Stimulated activated CD8-positive, alpha-beta memory T cell treated with anti-CD3 and anti-CD28 coated beads, Interleukin-2, amount 100 ng/mL, for 1 hour (primary cell): ENCODE results near the gene ZNF771.

ENCODE experiments used
- DNase-seq, 2 donors: peaks; one replicate each; pipeline ENCODE4 v3.0.0-alpha.2; 2020; ENCODE audit warnings: low read depth in 2 of 2

ZNF771 gene

DNA sequence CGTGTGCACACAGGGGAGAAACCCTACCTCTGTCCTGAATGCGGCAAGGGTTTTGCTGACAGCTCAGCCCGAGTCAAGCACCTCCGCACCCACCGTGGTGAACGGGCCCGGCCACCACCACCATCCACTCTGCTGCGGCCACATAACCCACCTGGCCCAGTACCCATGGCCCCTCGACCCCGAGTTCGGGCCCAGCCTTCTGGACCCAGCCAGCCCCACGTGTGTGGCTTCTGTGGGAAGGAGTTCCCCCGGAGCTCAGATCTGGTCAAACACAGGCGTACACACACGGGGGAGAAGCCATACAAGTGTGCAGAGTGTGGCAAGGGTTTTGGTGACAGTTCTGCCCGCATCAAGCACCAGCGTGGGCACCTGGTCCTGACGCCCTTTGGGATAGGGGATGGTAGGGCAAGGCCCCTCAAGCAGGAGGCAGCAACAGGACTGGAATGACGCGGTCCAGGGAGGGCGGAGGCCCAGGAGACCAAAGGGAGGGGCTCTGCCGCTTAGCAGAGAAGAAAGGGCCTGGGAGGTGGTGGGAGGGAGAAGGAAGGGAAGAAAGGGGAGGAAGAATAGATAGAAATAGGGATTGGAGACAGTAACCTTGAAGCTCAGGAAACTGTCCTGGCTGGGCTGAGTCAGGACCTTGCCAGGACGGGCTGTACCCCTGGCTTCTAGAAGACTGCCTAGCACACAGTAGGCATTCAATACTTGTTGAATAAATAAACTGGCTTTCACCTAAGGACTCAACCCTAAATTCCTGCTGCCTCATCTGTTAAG, 8.6 kb upstream of the ZNF771 start:
- no peak for DNase-seq

DNA sequence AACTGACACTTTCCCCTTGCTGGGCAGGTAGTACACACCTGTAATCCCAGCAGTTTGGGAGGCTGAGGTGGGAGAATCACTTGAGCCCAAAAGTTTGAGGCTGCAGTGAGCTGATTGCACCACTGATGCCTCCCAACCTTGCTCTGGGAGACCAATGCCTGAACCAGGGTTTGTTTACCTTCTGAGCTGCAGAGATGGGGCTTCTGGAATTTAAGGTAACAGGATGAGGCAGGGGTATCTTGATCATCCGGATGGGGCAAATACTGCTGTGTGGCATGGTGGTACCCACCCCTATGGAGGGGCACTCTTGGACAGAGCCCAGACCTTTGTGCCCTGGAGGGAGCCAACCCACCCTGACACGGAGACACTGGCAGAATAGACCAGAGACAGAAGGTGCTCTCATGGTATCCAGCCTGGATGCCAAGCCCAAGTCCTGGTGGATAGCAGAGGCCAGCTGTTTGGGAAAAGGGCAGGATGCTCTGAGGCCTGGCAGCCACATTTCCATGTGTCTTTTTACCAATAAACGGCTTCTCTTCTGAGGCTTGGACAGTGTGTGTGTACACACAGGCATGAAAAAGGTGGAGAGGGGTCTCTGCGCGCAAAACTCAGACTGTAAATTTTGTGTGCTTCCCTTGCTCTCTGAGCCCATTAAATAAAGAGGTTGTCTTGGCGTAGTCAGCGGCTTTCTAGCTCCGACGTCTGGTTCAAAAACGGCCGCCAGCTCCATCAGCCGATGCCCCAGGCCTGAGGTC, 7.8 kb upstream of the ZNF771 start:
- no peak for DNase-seq

DNA sequence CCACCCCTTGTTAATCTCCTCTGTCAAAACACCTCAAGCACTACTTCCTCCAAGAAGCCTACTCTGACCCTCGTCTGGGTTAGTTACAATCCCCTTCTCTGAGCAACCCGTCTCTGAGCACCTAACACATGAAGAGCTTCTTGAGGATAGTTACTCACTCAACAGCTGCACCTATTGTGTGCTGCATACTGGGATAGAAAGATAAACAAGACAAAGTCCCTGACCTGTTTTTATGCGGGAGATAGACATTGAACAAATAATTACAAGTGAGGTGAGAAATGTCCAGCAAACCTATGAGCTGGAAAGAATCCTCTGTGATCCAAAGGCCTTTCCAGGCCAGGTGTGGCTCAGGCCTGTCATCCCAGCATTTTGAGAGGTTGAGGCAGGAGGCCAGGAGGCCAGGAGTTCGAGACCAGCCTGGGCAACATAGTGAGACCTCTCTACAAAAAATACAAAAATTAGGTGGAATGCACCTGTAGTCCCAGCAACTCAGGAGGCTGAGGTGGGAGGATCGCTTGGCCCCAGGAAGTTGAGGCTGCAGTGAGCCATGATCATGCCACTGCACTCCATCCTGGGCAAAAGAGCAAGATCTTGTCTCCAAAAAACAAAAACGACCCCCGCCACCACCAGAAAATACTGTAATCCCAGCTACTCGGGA, 5.5 kb upstream of the ZNF771 start:
- DNase-seq, result no peak

DNA sequence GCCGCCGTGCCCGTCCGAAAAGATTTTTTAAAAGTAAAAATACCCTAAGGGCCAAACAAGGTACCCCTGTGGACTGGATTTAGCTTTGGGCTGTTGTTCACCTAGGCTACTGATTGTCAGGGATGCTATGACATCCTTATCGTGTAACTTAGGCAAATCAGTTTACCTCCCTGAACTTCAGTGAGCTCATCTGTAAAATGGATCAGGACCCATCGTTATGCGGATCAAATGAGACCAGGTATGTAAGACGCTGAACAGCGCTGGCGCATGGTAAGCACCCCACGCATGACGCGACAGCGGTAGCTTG, 658 bp upstream of the ZNF771 start:
- DNase-seq, result no peak

DNA sequence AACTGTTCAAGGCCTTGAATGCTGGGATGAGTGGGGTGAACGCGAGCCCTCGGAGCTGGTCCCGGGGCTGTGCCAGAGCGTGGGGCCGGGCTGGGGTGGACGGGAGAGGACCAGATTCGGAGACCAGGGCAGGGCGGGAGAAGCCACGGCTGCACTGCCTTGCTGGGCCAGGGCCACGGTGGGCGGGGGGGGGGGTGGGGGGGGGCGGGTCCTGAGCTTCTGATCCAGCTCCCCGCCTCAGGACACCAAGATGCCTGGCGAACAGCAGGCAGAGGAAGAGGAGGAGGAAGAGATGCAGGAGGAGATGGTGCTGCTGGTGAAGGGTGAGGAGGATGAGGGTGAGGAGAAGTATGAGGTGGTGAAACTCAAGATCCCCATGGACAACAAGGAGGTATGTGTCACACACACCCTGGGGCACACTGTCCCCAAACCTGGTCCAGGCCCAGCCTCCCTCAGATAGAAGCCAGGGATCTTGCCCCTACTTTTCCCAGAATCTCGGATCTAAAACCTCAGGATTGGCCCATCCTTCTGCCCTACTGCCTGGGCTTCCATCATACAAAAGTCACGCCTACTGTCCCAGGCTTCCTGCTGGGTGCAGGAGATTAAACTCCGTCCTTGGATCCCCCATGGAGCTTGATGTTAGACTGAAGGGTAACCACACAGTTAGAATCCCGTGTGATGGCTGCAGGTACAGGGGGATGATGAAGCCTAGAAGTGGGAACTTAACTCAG, 563 bp downstream of the ZNF771 start:
- DNase-seq, result no peak

DNA sequence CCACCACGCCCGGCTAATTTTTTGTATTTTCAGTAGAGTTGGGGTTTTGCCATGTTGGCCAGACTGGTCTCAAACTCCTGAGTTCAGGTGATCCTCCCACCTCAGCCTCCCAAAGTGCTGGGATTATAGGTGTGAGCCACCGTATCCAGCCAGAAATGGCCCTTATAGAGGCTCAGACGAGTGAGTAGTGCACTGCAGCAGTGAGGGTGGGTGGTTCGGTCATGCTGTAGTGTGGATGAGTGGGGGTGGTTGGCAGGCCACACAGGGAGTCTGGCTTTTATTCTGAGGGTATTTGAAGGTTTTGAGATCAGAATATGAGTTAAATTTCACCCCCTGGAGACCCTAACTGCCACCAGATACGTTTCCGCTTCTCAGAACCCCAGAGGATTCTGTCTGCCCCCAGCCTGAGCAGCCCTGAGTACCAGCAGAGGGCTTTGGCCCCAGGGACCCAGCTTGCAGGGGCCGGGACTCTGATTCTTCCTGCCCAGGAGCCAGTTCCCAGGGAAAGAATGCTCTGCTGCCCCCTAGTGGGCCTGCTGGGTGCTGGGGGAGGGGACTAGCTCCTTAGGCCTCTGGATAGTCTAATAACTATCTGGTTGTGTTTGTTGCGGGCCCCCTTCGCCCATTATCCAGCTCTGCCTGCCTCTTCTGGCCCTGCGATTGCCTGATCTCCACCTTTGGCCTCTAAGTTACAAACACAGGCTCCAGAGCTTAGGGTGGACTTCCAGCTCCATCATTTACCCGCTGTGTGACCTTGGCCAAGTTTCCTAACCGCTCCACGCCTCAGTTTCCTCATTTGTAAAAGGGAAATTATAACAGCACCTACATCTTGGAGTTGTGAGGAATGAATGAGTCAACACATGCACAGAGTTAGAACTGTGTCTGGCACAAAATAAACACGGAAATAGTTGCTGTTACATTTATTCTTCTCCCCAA, 2.0 kb downstream of the ZNF771 start:
- DNase-seq, result peak; percentile 87 to 88

DNA sequence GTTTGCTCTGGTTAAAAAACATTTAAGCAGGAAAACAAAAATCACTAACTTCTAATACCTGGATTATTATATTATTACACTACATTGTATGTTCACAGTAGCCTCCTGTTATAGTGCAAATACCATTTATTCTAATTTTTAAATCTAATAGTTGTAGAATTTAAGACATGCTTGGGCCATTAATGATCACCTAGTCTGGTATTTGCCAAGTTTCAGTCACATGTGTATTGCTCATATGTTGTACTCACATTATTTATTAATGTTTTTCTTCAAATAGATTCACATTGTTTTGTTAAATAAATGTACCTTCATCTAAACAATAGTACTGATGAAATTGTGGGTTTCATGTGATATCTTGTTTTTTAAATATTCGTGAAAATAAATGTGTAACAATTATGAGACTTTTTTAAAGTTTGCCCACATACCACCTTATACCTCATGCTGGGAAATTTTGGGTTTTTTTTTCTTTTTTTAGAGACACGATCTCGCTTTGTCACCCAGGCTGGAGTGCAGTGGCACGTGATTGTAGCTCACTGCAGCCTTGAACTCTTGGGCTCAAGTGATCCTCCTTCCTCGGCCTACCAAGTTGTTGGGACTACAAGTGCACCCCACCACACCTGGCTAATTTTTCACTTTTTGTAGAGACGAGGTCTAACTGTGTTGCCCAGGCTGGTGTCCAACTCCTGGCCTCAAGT, 5.9 kb downstream of the ZNF771 start:
- no peak for DNase-seq

DNA sequence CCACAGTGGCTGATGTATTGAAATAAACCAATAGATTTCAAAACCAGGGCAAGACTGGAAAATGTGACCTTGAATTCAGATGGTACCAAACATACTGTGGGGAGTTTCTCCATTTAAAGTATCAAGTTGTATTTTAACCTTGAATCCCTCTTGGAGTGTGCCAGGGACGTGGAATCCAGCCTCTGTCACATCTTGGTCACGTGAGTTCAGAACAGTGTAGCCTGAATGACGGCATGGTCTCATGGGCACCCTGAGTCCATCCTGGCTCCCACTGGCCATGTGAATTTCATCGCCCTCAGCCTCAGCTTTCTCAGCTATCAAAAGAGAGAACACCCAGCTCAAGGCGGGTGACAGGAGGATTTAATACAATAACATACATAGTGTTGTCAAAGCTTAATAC, 6.8 kb downstream of the ZNF771 start:
- no peak for DNase-seq

DNA sequence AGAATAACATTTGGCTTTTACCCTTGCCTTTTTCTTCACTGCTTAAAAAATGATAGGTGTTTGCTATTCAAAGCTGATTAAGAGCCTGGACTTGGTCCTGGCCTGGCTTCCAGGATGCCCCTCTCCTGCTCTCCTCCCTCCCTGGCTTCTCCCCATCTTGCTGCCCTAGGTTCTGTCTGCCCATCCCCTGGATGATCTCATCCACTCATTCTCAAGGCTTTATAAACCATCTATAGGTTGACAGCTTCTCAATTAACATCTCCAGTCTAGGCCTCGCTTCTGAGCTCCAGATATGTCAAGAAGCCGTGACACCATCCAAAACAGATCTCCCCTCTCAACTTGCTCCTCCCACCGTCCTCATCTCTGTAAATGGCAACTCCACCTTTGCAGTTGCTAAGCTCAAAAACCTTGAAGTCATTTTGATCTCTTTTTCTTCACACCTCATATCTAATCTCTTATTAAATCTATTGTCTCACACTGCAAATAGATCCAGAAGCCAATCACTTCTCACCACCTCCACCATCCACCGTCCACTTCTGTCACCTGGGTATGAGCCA, 8.7 kb downstream of the ZNF771 start:
- no peak for DNase-seq

DNA sequence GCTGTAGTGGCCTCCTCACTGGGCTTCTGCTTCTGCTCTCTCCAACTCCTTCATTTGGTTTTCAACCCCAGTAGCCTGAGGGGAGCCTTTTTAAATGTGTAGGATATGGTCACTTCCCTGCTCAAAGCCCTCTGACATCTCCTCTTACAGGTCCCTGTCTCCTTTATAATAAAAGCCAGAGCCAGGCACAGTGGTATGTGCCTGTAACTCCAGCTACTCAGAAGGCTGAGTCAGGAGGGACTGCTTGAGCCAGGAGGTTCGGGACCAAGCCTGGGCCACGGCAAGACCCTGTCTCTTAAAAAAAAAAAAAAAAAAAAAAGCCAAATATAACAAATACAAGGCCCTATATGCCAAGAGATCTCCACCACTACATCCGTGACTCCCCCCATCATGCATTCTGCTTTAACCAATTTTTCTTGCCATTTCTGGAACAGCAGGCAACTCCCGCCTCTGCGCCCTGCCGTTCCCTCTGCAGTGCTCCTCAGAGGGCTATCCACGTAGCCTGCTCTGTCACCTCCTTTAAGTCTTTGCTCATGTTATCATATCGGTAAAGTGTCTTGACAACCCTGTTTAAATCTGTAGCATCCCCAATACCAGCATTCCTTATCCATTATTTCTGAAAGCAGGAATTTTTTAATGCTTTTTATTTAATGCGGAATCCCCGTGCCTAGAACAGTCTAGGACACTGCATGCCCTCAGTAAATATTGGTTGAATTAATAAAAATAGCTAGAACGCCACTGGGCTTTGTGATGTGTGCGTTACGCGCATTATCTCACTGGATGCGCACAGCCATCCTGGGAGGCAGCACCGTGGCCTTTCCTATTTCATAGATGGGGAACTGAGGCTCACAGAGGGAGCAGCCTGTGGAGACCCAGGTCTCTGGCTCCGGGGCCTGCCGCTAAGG, 9.5 kb downstream of the ZNF771 start:
- DNase-seq, result no peak

DNA sequence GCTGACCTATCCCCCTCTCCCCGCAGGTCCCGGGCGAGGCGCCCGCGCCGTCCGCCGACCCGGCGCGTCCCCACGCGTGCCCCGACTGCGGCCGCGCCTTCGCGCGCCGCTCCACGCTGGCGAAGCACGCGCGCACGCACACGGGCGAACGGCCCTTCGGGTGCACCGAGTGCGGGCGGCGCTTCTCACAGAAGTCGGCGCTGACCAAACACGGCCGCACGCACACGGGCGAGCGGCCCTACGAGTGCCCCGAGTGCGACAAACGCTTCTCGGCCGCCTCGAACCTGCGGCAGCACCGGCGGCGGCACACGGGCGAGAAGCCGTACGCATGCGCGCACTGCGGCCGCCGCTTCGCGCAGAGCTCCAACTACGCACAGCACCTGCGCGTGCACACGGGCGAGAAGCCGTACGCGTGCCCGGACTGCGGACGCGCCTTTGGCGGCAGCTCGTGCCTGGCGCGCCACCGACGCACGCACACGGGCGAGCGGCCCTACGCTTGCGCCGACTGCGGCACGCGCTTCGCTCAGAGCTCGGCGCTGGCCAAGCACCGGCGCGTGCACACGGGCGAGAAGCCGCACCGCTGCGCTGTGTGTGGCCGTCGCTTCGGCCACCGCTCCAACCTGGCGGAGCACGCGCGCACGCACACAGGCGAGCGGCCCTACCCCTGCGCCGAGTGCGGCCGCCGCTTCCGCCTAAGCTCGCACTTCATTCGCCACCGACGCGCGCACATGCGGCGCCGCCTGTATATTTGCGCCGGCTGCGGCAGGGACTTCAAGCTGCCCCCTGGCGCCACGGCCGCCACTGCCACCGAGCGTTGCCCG, 10.3 kb downstream of the ZNF771 start:
- peak; percentile 75 to 80 for DNase-seq

DNA sequence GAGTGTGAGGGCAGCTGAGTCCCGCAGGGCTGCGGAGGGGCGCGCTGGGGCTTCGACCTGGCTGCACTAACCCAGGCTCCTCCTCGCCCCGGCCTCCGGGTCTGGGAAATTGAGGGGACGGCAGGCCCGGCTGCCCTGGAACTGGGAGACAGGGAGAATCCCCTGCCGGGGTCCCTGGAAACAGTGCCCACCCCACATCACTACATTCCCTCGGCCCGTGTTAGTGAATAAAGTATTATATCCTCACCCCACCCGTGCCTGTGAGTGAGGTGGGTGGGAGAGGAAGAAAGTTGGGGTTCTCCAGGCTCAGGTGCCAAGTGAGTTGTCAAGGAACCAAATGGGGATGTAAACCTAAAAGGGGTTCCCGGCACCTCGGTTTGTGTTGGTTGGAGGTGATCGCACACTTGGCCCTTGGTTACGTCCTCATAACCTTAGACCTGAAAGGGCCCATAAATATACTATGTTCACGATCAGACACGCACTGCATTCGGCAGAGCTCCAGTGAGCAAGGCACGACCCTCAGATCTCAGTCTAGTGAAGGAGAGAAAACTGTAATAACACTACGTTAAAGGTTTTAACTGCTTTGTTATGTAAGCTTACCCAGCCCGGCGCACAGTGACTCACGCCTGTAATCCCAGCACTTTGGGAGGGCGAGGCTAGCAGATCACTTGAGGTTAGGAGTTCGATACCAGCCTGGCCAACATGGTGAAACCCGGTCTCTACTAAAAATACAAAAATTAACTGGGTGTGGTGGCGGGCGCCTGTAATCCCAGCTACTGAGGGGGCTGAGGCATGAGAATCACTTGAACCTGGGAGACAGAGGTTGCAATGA, 11.2 kb downstream of the ZNF771 start:
- no peak for DNase-seq

DNA sequence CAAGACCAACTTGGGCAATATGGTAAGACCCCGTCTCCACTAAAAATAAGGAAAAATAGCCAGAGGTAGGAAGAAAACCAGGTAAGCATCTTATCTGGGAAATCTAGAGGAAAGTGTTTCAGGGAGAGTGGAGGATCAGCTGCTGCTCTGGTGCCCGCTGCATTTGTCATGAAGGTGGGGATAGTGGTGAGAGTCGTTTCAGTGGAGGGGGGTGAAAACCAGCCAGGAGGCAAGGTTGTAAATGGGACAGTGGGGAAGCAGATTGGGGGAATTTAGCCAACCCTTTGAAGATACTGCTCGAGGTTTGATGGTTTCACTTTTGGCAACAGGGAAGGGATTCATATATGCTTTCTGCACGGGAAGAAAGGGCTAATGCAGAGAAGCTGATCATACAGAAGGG, 13.6 kb downstream of the ZNF771 start:
- no peak for DNase-seq

DNA sequence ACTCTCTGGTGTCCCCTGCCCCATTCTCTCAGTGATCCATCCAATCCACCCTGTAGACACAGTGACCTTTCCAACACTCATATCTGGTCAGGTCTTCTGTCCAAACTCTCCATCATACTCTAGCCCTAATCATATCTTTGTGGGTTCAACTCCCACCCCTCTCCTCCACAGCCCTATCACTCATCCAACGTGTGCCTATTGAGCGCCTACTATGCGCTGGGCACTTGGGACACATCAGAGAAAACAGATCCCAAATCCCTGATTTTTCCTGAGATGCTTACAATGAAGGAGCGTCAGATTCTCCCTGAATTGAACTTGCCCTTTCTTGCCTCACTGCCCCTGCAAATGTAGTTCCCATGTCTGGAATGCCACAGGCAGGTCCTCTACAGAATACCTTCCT, 20.6 kb downstream of the ZNF771 start:
- DNase-seq, result no peak

DNA sequence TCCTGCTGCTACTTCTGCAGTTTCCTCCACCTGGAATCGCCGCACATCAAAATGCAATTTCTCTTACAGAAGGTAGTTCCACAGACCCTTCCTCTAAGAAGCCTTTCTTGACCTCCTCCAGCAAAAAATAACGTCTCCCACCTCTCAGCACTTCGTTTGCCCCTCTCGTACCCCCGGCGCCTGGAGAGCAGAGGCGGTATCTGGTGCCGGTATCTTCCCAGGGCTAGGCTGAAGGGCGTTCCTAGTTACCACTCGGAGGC, 21.9 kb downstream of the ZNF771 start:
- DNase-seq, result no peak

DNA sequence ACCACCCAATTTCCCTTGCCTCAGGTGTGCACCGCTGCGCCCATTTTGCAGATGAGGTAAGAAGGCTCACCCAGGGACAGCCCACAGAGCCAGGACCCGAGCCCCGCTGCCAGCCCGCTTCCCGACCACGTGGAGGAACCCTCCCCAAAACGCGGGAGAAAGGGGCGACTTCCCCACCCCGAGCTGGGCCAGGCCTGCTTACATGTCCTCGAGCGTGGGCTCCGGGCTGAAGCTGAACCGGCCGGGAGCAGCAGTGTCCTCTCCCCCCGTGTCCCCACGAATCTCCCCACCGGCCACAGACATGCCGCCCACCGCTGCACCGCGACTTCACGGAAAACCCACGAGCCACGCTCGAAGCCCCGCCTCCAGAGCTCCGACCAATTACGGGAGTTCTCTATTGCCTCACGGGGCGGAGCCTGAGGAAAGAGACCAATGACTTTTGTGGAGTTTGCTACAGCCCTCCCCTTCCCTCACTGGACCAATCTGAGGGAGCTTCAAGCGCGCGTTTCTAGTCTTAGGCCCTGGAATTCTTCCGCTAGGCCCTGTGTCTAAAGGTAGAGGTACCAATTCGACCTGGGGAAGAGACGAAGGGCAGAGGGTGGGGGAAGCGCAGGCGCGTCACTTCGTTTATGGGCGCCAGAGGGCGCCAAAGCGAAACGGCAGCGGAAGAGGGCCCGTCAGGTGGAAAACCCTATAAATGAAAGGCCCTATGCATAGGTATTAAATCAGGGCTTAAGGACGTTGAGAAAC, 22.4 kb downstream of the ZNF771 start, which contains the start of gene DCTPP1:
DCTPP1 (minus strand) TSS at position 353 of the 750 bp plus-strand sequence; CDS start at position 303, 50 bp downstream.
- peak; percentile 85 to 92 for DNase-seq

DNA sequence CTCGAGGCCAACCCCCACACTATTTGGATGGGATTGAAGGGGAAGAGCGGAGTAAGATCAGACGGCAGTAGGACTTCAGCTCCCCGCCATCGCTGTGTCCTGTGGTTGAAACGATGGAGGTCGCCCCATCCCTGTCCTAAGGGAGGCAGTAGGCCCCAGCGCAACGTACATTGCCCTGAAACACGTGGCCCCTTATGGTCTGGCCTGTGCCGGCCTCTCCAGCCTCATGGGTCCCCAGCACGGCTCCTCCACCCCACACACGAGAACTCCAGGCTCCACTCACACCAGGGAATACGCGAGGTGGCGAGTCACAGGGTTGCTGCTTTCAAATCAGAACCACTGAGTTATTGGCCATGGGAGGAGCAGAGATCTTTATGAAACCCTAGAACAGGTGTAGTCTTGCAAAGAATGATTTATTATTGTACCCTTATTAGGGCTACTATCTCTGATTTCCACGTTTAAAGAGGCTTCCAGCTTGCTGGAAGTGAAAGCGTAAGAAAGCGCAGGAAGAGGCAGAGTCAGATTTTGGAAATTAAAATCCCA, 23.1 kb downstream of the ZNF771 start:
- no peak for DNase-seq
